ENCODE data around the gene PAK5. TPM values are rescaled to one million over a fixed set of nuclear protein-coding genes. Genes with fewer than 3 reads are reported as not detected.

The PAK5 gene
- total RNA-seq, 1 experiment from 2014 or later: not detected

- Histone ChIP-seq H3K4me2 (ENCODE audit: low read length) (0 out of 2 replicates have a peak overlapping the region, but pooled peaks have one; percentile 3), H3K4me3 (replicated peaks in 1 of 2; ENCODE audit: low read depth in 1 of 2, low read length in 2 of 2) (no peak overlapping the region), H3K4me1 (ENCODE audit: control insufficient read depth in 1 of 2, insufficient read depth in 2 of 2, low read length in 2 of 2) (peaks cover 0 to 4% of the 10 kb centered on the region in 2 experiments; a peak in 1 of 4 replicates), H3K9me3 (ENCODE audit: control insufficient read depth in 1 of 2, insufficient read depth in 1 of 2, low read depth in 1 of 2, low read length in 2 of 2) (no peaks in the 10 kb centered on the region), H3K27me3 (ENCODE audit: insufficient read depth, low read length) (no peaks in the 10 kb centered on the region), H3K79me2 (ENCODE audit: insufficient read depth, low read length) (no peaks in the 10 kb centered on the region), H4K20me1 (ENCODE audit: insufficient read depth) (no peaks in the 10 kb centered on the region), H3K9ac (ENCODE audit: low read length) (no peak overlapping the region), H3K27ac (ENCODE audit: low read depth, low read length) (no peak overlapping the region), H3K9me2 (ENCODE audit: insufficient read depth) (no peaks in the 10 kb centered on the region), H2AFZ (ENCODE audit: low read depth, low read length, poor library complexity, severe bottlenecking) (no peak overlapping the region), H3K36me3 (ENCODE audit: control insufficient read depth in 1 of 2, insufficient read depth in 2 of 2, low read length in 2 of 2) (no peaks in the 10 kb centered on the region)
- POLR2A ChIA-PET: no interaction called here
- CTCF ChIA-PET: no interaction called here
- no TSS peak for BruUV-seq (replicated peaks)
- DNase-seq (ENCODE audit: low read depth, low spot score) (no peak), ATAC-seq (no peak)
- RAD21 ChIA-PET (ENCODE audit: low non-redundant PET in 1 of 2, low total read pairs in 2 of 2, uncharacterized antibody in 2 of 2, unreplicated experiment in 2 of 2): no interaction called here
- TF ChIP-seq SIN3A (IDR thresholded peaks at IDR 0.05; ENCODE audit: low read depth): no peak
- TF ChIP-seq CTCF (IDR thresholded peaks at IDR 0.05 in 2 of 3, conservative IDR thresholded peaks at IDR 0.05 in 1 of 3; ENCODE audit: borderline replicate concordance in 1 of 3, insufficient read depth in 1 of 3, low read depth in 2 of 3, low read length in 2 of 3): no peak
- TF ChIP-seq EZH2phosphoT487 (IDR thresholded peaks at IDR 0.05; ENCODE audit: borderline replicate concordance): no peak
- no peak for TF ChIP-seq ELF1 (IDR thresholded peaks at IDR 0.05; ENCODE audit: borderline replicate concordance, low read depth)
- no peak for TF ChIP-seq EGR1 (IDR thresholded peaks at IDR 0.05; ENCODE audit: low read depth)
- no peak for TF ChIP-seq SP1 (IDR thresholded peaks at IDR 0.05; ENCODE audit: low read depth)
- no peak for TF ChIP-seq MAX (IDR thresholded peaks at IDR 0.05)
- intact Hi-C loops (cut with micrococcal nuclease): no loop called here
These were observed 47.4 kb upstream of the PAK5 start for GRCh38 chr20:9886227-9886626.

GRCh38 chr20:9884666-9885065 is 45.8 kb upstream of the PAK5 start:
- Histone ChIP-seq H3K79me2 (ENCODE audit: insufficient read depth, low read length) (no peaks in the 10 kb centered on the region), H3K27me3 (ENCODE audit: insufficient read depth, low read length) (no peaks in the 10 kb centered on the region), H2AFZ (ENCODE audit: low read depth, low read length, poor library complexity, severe bottlenecking) (no peak overlapping the region), H3K9me3 (ENCODE audit: control insufficient read depth in 1 of 2, insufficient read depth in 1 of 2, low read depth in 1 of 2, low read length in 2 of 2) (no peaks in the 10 kb centered on the region), H3K27ac (ENCODE audit: low read depth, low read length) (no peak overlapping the region), H3K36me3 (ENCODE audit: control insufficient read depth in 1 of 2, insufficient read depth in 2 of 2, low read length in 2 of 2) (no peaks in the 10 kb centered on the region), H3K4me2 (ENCODE audit: low read length) (no peak overlapping the region), H4K20me1 (ENCODE audit: insufficient read depth) (no peaks in the 10 kb centered on the region), H3K9ac (ENCODE audit: low read length) (no peak overlapping the region), H3K9me2 (ENCODE audit: insufficient read depth) (no peaks in the 10 kb centered on the region), H3K4me1 (ENCODE audit: control insufficient read depth in 1 of 2, insufficient read depth in 2 of 2, low read length in 2 of 2) (peaks cover 0 to 4% of the 10 kb centered on the region in 2 experiments; a peak in 1 of 4 replicates), H3K4me3 (replicated peaks in 1 of 2; ENCODE audit: low read depth in 1 of 2, low read length in 2 of 2) (no peak overlapping the region)
- ChIA-PET RAD21 (ENCODE audit: low non-redundant PET in 1 of 2, low total read pairs in 2 of 2, uncharacterized antibody in 2 of 2, unreplicated experiment in 2 of 2) (no interaction called here), CTCF (interaction anchor here (0.6 to 1.4 kb wide), 3 partner anchors 256 to 477 kb away, joined by 3 to 5 read pairs (median 4); no protein-coding TSS in a partner anchor), POLR2A (no interaction called here)
- intact Hi-C loops (cut with micrococcal nuclease): loop anchor here (1.0 kb wide), 1 partner anchor 266 kb away; no protein-coding TSS in a partner anchor
- BruUV-seq (replicated peaks): no TSS peak
- ATAC-seq: peak; percentile 83
- DNase-seq (ENCODE audit: low read depth, low spot score): no peak
- TF ChIP-seq CEBPB (IDR thresholded peaks at IDR 0.05; ENCODE audit: low read depth) (no peak), REST (IDR thresholded peaks at IDR 0.05; ENCODE audit: low read depth) (no peak), ATF3 (IDR thresholded peaks at IDR 0.05) (no peak), ELF1 (IDR thresholded peaks at IDR 0.05; ENCODE audit: borderline replicate concordance, low read depth) (no peak), RAD21 (IDR thresholded peaks at IDR 0.05; ENCODE audit: low read depth) (peak; percentile 24; the same call in 1 of the 2 replicates), POLR2AphosphoS5 (IDR thresholded peaks at IDR 0.05; ENCODE audit: low read depth, low read length) (no peak), CBX3 (IDR thresholded peaks at IDR 0.05; ENCODE audit: low read depth) (no peak), YY1 (IDR thresholded peaks at IDR 0.05; ENCODE audit: extremely low read depth, insufficient replicate concordance, low read depth, low read length) (no peak)
